Tibial nerve (tissue), 4 donors: ENCODE measurements around the gene CTNNBIP1. TPM values are rescaled to one million over a fixed set of nuclear protein-coding genes. Genes with fewer than 3 reads are reported as not detected.

ENCODE experiments used
- DNase-seq, 2 donors: peaks; one replicate each; pipeline ENCODE4 v3.0.0-alpha.2; 2019; ENCODE audit warnings: low spot score in 2 of 2
- H3K27ac ChIP-seq, 4 donors: fragments of 200-600 bp; sonication (generic) in 3 of 4; one replicate each; pipeline ENCODE4 v1.5.1; 2017 to 2019; ENCODE audit warnings: mild to moderate bottlenecking in 1 of 4
- H3K27me3 ChIP-seq, 2 donors: fragments of 200-600 bp; sonication (generic) in 1 of 2; one replicate each; pipeline versions ENCODE4 v1.5.1 to v1.6.0; 2017 to 2019
- H3K36me3 ChIP-seq, 3 donors: fragments of 200-600 bp; sonication (generic); one replicate each; pipeline ENCODE4 v1.5.1; 2018 to 2019
- H3K4me1 ChIP-seq, 4 donors: fragments of 200-600 bp; sonication (generic) in 3 of 4; one replicate each; pipeline ENCODE4 v1.5.1; 2017 to 2019
- H3K4me3 ChIP-seq, 4 donors: fragments of 200-600 bp; sonication (generic) in 3 of 4; one replicate each; pipeline ENCODE4 v1.5.1; 2017 to 2019; ENCODE audit warnings: mild to moderate bottlenecking in 1 of 4, moderate library complexity in 1 of 4
- H3K9me3 ChIP-seq, 4 donors: fragments of 200-600 bp; sonication (generic) in 3 of 4; one replicate each; pipeline ENCODE4 v1.5.1; 2017 to 2019
- EP300 ChIP-seq, 2 donors: sonication (generic); formaldehyde crosslinking; IDR thresholded peaks; one replicate each; pipeline ENCODE4 v1.6.1; 2017; ENCODE audit warnings: antibody characterized with exemption in 2 of 2, mild to moderate bottlenecking in 1 of 2
- POLR2A ChIP-seq, 2 donors: fragments of 450-650 bp; IDR thresholded peaks; one replicate each; pipeline ENCODE4 v1.6.1; 2017; ENCODE audit warnings: antibody characterized with exemption in 2 of 2, mild to moderate bottlenecking in 2 of 2, moderate library complexity in 2 of 2
- WGBS, 2 donors: methylation state at CpG; one replicate each; pipeline ENCODE4 v1.1.5; 2018; 5-methylcytosine and 5-hydroxymethylcytosine counted together
- total RNA-seq, 4 donors: library from RNA; depleted of rRNA; stranded (reverse); fragments of >200 nt; gene quantifications; one replicate each; pipeline ENCODE4 v1.1.0, GENCODE V29; 2016
- TF ChIP-seq, protein P1 (sequence below), 5 experiments: fragments of 200-600 bp in 3 of 5; fragments of 450-650 bp in 2 of 5; sonication (generic) in 3 of 5; IDR thresholded peaks; one replicate each; pipeline ENCODE4 v1.5.1; 2016 to 2019; ENCODE audit warnings: antibody characterized with exemption in 5 of 5, mild to moderate bottlenecking in 3 of 5, moderate library complexity in 2 of 5

The CTNNBIP1 gene, protein sequence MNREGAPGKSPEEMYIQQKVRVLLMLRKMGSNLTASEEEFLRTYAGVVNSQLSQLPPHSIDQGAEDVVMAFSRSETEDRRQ
- 10 to 100 TPM; 17.0 to 24.9 (median 20.3) TPM for total RNA-seq

DNA sequence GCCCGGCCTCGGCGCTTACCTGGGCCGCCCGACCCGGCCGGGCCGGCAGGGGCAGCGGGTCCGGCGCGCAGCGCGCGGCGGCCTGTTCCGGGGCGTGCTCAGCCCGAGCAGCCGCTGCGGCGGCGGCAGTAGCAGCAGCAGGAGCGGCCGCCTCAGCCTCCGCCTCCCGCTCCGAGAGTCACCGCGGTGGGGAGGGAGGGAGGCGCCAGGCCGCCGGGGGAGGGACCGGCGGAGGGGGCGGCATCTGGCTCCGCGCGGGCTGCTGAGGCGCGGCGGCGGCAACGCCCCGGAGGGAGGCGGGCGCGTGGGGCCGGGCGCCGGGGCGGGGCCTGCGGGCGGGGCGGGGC is at the start of gene CTNNBIP1:
CTNNBIP1 (minus strand) TSS at position 194 of the 347 bp plus-strand sequence. CDS start 38,205 bp downstream, outside the sequence.
- no peaks in the 10 kb centered on the region for H3K9me3 ChIP-seq
- H3K4me1 ChIP-seq: peaks cover 0 to 21% (median 15%) of the 10 kb centered on the region in 4 donors
- TF ChIP-seq, protein P1, sequence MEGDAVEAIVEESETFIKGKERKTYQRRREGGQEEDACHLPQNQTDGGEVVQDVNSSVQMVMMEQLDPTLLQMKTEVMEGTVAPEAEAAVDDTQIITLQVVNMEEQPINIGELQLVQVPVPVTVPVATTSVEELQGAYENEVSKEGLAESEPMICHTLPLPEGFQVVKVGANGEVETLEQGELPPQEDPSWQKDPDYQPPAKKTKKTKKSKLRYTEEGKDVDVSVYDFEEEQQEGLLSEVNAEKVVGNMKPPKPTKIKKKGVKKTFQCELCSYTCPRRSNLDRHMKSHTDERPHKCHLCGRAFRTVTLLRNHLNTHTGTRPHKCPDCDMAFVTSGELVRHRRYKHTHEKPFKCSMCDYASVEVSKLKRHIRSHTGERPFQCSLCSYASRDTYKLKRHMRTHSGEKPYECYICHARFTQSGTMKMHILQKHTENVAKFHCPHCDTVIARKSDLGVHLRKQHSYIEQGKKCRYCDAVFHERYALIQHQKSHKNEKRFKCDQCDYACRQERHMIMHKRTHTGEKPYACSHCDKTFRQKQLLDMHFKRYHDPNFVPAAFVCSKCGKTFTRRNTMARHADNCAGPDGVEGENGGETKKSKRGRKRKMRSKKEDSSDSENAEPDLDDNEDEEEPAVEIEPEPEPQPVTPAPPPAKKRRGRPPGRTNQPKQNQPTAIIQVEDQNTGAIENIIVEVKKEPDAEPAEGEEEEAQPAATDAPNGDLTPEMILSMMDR (IDR thresholded peaks at IDR 0.05): peak in 1 of 5 experiments; percentile 3
- TF ChIP-seq POLR2A (IDR thresholded peaks at IDR 0.05) (peak in 1 of 2 donors; percentile 33), EP300 (IDR thresholded peaks at IDR 0.05) (no peak)
- H3K27ac ChIP-seq: peak within 1 kb of the TSS; percentile 76 to 98 (median 92)
- H3K27me3 ChIP-seq: no peaks in the 10 kb centered on the region
- 1% methylated on average over 22 of the region's 55 CpGs; no CpG with 5 or more reads in 1 of the 2 donors for WGBS, 2 donors
- H3K36me3 ChIP-seq: no peaks in the 10 kb centered on the region
- peak within 1 kb of the TSS; percentile 41 to 81 (median 74) for H3K4me3 ChIP-seq
- DNase-seq: no peak

DNA sequence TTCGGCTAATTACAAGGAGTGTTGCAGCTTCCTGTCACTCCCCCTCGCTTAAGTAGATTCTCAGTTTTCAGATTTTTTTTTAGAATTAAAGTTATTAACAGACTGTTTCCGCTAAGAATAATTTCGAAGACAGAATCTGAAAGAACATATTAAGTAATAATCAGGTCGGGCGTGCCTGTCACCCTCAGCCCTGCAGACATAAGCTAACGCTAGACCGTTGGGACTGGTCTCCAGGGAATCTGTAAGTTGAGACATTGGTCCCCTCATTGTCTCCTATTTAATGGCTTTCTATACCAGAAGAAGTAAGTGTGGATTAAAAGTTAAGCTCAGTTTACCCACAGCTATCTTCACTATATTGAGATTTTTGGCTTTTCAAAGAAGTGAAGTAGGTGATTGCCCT is 47.7 kb upstream of the CTNNBIP1 start:
- H3K4me3 ChIP-seq: no peak overlapping the region
- TF ChIP-seq POLR2A (IDR thresholded peaks at IDR 0.05) (no peak), EP300 (IDR thresholded peaks at IDR 0.05) (no peak)
- TF ChIP-seq, protein P1 (IDR thresholded peaks at IDR 0.05): no peak
- WGBS, 2 donors: 87 to 88% methylated on average over 8 of the region's 8 CpGs

DNA sequence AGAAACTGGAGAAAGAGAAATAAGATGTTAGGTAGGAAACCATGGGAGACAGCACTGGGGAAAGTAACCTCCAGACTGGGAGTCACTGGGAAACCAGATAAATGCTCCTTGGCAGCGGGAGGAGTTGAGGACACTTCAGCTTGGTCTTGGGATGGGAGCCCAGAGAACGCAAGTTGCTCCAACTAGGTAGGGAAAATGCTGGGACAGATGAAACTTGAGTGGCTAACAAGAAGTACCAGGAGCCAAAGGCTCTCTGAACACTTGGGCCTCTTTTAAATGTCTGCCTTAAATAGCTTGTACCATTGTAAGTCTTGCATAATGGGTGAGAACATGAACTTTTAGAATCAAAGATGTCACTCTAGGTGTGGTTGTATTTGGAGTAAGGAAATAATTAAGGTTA is 36.2 kb upstream of the CTNNBIP1 start:
- Histone ChIP-seq H3K27ac (no peak overlapping the region), H3K27me3 (no peaks in the 10 kb centered on the region), H3K36me3 (peaks cover 0 to 13% (median 0%) of the 10 kb centered on the region in 3 donors), H3K4me1 (peaks cover 0 to 51% (median 22%) of the 10 kb centered on the region in 4 donors), H3K9me3 (no peaks in the 10 kb centered on the region), H3K4me3 (no peak overlapping the region)
- WGBS, 2 donors: 91 to 92% methylated on average over 2 of the region's 2 CpGs
- no peak for TF ChIP-seq EP300 (IDR thresholded peaks at IDR 0.05)
- TF ChIP-seq, protein P1 (IDR thresholded peaks at IDR 0.05): no peak
- TF ChIP-seq POLR2A (IDR thresholded peaks at IDR 0.05): no peak
- DNase-seq: no peak

More for the DNA sequence above, 47.7 kb upstream of the CTNNBIP1 start:
- H3K36me3 ChIP-seq: peaks cover 0 to 15% (median 0%) of the 10 kb centered on the region in 3 donors
- no peaks in the 10 kb centered on the region for H3K27me3 ChIP-seq
- no peaks in the 10 kb centered on the region for H3K9me3 ChIP-seq
- no peak for DNase-seq
- no peak overlapping the region for H3K27ac ChIP-seq
- H3K4me1 ChIP-seq: no peaks in the 10 kb centered on the region

DNA sequence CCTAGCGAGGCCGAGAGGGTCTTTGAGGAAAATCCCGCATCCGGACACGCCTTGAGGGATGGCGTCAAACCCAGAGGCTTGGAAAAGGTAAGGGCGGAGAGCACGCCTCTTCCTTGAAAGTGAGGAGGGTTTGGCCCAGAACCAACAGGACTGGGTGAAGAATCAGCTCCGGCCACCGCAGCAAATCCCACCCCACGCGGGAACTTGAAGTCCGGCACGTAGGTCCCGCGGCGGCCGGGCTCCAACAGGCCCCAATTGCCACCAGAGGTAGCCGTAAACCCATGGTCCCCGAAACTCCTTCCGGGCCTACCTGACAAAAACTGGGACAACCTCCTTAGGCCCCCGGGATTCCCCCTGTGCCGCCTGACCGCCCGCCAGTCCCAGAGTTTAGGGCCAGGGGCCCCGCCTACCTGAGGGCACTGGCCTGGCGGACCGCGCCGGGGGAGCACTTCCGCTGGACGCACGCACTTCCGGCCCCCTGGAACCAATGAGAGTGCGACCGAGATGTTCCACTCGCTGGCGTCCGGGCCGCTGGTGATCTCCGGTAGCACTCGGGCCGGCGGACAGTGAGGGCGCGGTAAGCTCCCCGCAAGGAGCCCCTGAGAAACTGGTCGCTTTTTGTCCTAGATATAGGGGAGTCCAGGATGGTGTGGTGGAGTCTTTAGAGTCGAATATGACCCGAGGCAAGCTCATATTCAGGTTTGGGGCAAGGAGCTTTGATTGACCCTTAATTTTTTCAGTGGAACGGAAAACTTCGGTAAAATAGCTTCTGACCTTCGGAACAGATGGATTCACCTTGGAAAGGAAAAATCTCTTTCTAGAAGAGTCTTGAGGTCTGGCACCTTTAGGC is 33.1 kb upstream of the CTNNBIP1 start, which contains the start of the genes LZIC and NMNAT1:
LZIC (minus strand) TSS at position 453 of the 850 bp plus-strand sequence. CDS start 6,772 bp downstream, outside the sequence.
NMNAT1 (plus strand) TSS at position 537 of the 850 bp plus-strand sequence. CDS start 28,599 bp downstream, outside the sequence.
- 0% methylated on average over 43 to 46 of the region's 53 CpGs for WGBS, 2 donors
- H3K9me3 ChIP-seq: no peaks in the 10 kb centered on the region

More for the DNA sequence above, 33.1 kb upstream of the CTNNBIP1 start, which contains the start of the genes LZIC and NMNAT1:
- H3K4me1 ChIP-seq: peaks cover 0 to 35% (median 18%) of the 10 kb centered on the region in 4 donors
- peaks cover 0 to 33% (median 0%) of the 10 kb centered on the region in 3 donors for H3K36me3 ChIP-seq
- H3K27me3 ChIP-seq: no peaks in the 10 kb centered on the region
- peak within 1 kb of the TSS; percentile 60 to 76 (median 72) for H3K4me3 ChIP-seq
- TF ChIP-seq, protein P1 (IDR thresholded peaks at IDR 0.05): peak in 2 of 5 experiments; percentile 35 to 47
- TF ChIP-seq POLR2A (IDR thresholded peaks at IDR 0.05) (peak; percentile 49 to 78), EP300 (IDR thresholded peaks at IDR 0.05) (peak; percentile 81 to 92)
- DNase-seq: peak; percentile 75 to 86
- peak within 1 kb of the TSS; percentile 65 to 95 (median 88) for H3K27ac ChIP-seq
